ENCODE data around the gene PPP1R12B.
A peak's percentile ranks its signal among the peaks of the same experiment; 100 is the strongest.

The PPP1R12B gene

GRCh38 chr1:202348509-202349205 is at the start of gene PPP1R12B:
Gene PPP1R12B (plus strand): TSS chr1:202348699. CDS start chr1:202348852, 153 bp downstream.
- peak; percentile 94 for DNase-seq (ENCODE audit: low read depth)

GRCh38 chr1:202302166-202302565 is 46.3 kb upstream of the PPP1R12B start:
- no peak for DNase-seq (ENCODE audit: low read depth)

GRCh38 chr1:202304375-202304774 is 44.1 kb upstream of the PPP1R12B start:
- no peak for DNase-seq (ENCODE audit: low read depth)

DNA sequence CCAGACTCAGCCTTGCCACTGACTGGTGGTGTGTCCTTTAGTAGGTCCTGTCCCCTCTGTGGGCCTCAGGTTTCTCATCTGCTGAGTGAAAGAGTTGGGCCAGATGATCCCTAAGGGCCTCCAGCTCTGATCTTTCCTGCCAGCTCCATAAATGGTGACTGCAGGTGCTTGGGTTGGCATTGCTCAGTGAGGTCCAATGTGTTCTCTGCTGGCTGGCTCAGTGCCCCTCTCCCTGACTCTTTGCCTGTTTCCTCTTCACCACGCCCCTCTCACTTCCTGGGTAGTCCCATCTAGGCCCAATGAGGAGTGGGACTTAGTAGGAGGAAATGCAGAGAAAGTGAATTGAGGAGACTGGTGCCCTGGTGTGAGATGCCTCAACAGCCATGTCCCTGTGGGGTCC is 43.3 kb upstream of the PPP1R12B start:
- DNase-seq (ENCODE audit: low read depth) = no peak

DNA sequence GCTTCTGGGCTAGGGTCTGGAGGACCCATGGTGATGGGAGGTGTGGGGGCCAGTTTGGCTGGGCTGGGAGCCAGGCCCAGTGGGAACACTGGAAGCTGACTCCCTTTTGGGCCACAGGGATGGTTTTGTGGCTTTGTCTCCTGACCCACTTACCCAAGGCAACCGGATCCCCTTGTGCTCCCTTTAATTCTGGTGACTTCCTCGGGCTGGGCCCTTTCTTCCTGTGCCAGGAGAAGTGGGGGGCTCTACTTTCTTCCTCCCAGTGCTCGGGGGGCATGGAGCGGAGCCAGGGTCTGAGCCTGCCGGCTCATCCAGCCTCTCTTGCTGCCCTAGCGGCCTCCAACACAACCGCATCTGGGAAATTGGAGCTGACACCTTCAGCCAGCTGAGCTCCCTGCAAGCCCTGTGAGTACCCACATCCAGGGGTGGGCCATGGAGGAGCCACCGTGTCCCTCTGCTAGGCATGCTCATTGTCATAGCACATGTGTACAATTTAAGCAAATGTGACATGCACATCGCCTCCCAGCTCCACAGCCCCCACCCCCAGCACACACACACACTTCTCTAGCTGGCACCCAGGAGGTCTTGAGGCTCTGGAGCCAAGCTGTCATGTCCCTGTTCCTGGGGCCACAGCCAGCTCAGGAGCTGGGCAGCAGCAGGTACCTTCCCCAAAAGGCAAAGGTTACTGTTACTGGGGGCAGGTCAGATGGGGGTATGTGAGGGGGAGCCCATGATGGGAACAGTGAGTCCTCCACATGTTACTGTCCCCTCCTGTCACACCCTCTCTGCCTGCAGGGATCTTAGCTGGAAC is 41.8 kb upstream of the PPP1R12B start:
- DNase-seq (ENCODE audit: low read depth) = no peak

- DNase-seq (ENCODE audit: low read depth) = no peak
Observed at GRCh38 chr1:202310071-202310725, 38.3 kb upstream of the PPP1R12B start.

- no peak for DNase-seq (ENCODE audit: low read depth)
Observed at GRCh38 chr1:202310746-202311145, 37.8 kb upstream of the PPP1R12B start.

DNA sequence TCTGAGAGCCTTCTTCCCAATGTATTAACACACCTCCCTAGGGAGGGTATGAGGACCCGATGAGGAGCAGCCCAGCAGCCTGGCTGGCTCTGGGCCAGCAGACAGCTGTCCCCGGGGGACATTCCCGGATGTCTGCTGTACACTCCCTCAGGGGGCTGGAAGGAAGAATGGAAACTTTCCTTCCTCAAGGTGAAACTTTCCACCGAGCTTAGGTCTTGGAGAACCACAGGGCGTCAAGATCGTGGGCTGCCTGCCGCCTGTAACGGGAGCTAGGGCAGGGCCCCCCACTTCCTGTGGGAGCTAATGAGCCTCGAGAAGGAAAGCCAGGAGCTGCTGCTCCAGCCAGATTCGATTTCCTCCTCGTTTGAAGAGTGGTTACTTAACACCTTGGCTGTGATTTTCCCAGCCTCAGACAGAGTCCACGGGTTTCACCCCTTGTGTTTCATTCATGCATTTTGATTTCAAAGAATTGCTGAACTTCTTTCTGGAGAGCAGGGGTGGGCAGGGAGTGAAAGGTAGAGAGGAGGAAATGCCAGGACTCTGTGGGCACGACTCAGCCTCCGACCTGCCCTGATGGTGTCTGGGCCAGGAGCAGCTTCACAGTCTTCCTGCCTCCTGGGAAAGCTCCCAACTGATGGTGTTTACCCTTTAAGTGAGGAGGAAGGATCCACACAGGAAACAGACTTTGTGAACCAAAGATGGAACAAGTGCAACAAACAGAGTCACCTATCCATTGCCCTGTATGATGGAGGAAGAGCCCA is 36.4 kb upstream of the PPP1R12B start:
- DNase-seq (ENCODE audit: low read depth) = no peak

- peak; percentile 49 for DNase-seq (ENCODE audit: low read depth)
Observed at GRCh38 chr1:202315576-202316168, 32.8 kb upstream of the PPP1R12B start.

DNA sequence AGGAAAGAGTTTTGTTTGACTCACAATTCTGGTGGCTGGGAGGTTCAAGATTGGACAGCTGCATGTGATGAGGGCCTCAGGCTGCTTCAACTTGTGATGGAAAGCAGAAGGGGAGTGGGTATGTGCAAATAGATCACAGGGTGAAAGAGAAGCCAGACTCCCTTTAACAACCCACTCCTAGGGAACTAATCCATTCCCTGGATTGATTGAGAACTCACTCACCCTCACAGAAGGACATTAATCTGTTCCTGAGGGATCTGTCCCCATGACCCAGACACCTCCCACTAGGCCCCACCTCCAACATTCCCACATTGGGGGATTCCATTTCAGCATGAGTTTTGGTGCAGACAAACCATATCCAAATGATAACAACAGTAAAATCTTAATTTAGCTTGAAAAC is 32.3 kb upstream of the PPP1R12B start:
- DNase-seq (ENCODE audit: low read depth) = no peak

GRCh38 chr1:202317941-202318925 is 30.3 kb upstream of the PPP1R12B start:
- DNase-seq (ENCODE audit: low read depth) = no peak

DNA sequence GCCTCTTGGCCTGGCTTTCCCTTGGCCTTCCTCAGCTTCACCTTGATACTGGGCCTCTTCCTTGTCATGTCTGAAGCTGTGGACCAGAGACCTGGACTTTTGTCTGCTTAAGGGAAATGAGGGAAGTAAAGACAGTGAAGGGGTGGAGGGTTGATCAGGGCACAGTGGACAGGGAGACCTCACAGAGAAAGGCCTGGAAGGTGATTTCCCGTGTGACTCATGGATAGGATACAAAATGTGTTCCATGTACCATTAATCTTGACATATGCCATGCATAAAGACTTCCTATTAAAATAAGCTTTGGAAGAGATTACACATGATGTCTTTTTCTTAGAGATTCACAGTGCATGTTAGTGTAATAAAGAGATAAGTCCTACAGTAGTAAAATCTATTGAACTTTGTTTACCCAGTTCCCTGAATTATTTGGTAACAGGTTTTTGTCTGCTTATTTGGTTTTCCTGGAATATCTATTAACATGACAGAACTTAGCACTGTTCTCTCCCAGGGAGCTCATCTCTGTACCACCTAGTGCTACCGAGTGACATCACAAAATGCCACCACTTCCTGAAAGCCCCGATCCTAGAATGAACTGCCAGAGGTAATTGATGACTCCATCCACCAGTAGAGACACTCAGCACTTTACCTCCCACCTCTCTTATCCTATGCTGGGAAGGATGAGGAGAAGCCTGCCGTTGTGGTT is 29.0 kb upstream of the PPP1R12B start:
- no peak for DNase-seq (ENCODE audit: low read depth)

DNA sequence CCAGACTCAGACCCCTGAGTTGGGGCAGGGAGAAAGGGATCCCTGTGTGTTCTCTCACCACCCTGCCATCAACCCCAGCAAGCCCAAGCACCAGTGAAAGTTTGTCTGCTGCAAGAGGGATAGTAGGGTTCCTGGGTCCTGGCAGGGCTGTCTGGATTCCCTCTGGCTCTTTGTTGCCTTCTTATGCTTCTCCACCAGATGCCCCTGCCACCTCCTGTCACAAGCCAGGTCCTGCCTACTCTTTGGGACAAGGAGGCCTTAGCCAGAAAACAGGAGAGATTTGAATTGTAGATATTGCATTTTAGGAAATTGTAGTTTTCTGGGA is 28.5 kb upstream of the PPP1R12B start:
- no peak for DNase-seq (ENCODE audit: low read depth)

DNA sequence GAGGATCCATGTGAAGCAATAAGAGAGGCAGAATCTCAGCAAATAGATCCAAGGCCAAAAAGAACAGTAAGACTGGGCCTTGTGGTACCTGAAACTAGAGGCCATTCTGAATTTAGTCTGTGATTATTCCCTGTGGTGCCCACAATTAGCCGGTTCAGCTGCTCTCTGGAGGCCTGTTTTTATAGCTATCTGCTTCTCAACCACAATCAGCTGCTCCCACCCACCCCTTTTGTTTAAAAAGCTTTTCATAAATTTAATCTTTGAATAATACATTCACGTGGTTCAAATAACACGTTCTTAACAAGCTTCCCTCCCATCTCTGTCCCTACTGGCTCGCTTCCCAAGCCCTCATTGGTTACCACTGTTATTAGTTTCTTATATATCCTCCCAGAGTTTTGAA is 24.8 kb upstream of the PPP1R12B start:
- no peak for DNase-seq (ENCODE audit: low read depth)

GRCh38 chr1:202324646-202325045 is 23.9 kb upstream of the PPP1R12B start:
- no peak for DNase-seq (ENCODE audit: low read depth)

GRCh38 chr1:202329891-202330290 is 18.6 kb upstream of the PPP1R12B start:
- no peak for DNase-seq (ENCODE audit: low read depth)

DNA sequence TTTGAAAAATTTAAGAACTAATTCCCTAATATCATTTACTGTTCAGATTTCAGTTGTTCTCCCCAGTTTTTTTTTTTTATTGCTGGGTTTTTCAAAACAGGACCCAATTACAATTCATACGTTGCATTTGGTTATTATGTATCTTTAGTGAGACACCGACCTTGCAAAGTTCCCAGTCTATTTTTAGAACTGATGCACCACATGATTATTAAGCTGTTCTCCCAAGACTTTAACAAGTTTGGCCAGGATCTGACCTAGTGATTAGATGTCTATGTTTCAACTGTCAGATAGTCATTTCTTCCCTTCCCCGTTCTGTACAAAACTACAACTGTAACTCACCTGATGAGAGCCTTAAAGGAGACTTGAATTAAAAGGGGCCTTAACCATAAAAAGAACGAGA is 14.6 kb upstream of the PPP1R12B start:
- no peak for DNase-seq (ENCODE audit: low read depth)

DNA sequence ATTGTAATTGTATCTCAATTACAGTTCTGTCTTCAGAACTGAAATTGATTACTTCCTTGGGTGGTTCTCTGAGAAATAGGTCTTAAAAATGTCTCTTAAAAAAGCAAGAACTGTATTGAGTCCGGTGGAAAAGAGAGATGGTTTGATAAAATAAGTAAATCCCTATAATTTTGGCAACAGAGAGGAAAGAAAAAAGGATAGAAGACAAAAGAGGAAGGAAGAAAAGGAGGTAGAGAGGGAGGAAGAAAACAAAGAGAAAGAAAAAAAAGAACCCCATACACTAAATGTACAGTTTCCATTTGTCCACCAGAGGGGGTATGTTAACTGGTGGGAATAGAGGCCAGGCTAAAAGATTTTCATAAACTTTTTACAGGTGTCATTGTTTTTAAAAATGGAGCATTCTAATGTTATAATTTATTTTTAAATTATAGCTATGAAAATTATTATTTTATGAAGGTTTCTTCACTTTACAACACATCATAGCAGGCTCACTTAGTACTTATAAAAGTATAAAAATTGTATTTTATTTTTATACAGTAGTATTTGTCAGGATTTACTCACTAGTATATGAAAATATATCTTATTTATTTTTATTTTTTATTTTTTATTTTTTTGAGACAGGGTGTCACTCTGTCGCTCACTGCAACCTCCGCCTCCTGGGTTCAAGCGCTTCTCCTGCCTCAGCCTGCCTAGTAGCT is 4.7 kb upstream of the PPP1R12B start:
- DNase-seq (ENCODE audit: low read depth) = no peak

GRCh38 chr1:202348005-202348508 is 442 bp upstream of the PPP1R12B start:
- DNase-seq (ENCODE audit: low read depth) = no peak
